Putamen (tissue), 1 donor: ENCODE measurements around the gene DCDC2C.

ENCODE experiments used
- DNase-seq: peaks from one replicate; pipeline ENCODE4 v3.0.0-alpha.2; 2016; ENCODE audit warnings: low spot score

DCDC2C gene

GRCh38 chr2:3827673-3828575, 124.5 kb downstream of the DCDC2C start:
- DNase-seq, result no peak

DNA sequence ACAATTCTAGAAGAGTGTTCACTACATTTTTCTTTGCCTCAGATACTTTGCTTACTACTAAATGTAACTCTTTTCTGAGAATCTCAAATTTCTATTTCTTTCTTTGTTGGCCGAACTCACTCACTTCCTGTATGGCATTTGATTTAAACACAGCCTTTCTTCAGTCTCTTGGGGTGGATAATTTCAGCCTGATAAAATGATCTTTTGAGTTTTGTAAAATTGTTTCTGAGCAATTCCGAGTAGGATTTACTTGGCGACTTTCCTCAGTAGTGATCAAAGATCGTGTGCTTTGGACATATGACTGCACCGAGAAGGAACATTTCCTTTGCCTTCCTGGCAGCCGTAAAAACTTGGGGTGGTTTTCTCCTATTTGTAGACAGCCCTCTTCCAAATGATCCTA, 127.4 kb downstream of the DCDC2C start:
- no peak for DNase-seq

DNA sequence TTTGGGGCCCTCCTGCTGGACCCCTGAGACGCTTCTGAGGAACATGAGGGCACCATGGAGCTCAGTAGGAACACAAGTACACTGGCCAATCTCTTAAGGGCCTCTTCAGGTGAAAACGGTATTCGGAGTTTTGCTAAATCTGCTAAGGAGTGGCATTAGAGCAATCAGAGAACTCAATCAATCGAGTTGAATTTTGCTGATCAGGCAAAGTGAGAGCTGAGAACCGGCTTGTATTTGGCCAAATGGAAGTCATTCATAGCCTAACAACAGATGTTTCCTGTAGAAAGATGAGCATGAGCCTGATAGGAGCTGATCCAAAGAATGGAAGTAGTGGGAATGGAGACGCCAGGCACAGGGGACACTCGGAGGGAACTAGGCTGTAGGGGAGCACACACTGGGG, 133.7 kb downstream of the DCDC2C start:
- DNase-seq, result no peak

GRCh38 chr2:3838348-3838747, 135.0 kb downstream of the DCDC2C start:
- DNase-seq, result no peak

DNA sequence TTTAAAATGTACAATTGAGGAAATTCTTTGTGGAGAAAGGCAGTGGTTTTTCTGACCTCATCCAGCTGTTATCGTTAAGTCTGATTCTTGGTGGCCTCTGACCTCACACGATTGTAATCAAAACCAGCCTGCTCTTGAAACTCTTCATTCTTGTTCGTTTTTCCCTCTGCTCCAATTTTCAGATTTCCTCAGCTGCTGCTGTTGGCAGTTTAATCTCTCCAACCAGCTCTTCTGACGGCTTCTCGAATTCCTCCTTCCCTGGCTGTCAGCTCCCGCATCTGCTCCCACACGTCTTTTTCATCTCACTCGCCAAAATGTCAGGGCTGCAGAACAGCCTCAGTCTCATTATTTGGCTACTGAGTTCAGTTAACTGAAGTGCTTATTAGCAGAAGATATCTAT, 136.1 kb downstream of the DCDC2C start:
- DNase-seq, result peak; percentile 49

DNA sequence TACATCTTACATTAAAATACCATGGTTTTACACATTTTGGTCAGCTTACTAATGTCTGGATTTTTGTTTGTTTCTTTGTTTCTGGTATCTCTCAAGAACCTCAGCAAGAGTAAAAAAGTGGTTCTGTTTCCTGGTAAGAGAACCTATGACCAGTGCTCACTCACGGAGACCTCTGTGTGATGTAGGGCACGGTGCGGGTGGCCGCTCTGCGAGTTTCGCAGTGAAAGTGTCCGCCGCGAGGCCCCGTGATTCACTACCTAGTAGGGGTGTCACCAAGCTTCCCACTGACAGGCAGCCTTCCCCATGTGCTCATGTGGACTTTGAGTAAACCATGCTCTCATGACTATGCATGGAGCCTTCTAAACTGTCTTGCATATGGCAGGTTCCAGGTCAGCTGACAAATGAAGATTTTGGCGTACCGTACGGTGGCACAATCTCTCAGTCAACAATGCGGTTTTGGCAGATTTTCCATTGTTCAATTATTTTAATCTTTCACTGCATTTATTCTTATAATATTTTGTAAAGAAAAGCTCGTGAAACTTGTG, 137.3 kb downstream of the DCDC2C start:
- no peak for DNase-seq

- DNase-seq, result no peak
These were observed 144.2 kb downstream of the DCDC2C start for GRCh38 chr2:3847397-3848052.

- no peak for DNase-seq
These were observed 145.4 kb downstream of the DCDC2C start for GRCh38 chr2:3848776-3849175.

GRCh38 chr2:3849213-3849612, 145.8 kb downstream of the DCDC2C start:
- DNase-seq, result no peak

- no peak for DNase-seq
These were observed 154.2 kb downstream of the DCDC2C start for GRCh38 chr2:3857576-3857975.

GRCh38 chr2:3864943-3865865, 161.8 kb downstream of the DCDC2C start:
- DNase-seq, result no peak

DNA sequence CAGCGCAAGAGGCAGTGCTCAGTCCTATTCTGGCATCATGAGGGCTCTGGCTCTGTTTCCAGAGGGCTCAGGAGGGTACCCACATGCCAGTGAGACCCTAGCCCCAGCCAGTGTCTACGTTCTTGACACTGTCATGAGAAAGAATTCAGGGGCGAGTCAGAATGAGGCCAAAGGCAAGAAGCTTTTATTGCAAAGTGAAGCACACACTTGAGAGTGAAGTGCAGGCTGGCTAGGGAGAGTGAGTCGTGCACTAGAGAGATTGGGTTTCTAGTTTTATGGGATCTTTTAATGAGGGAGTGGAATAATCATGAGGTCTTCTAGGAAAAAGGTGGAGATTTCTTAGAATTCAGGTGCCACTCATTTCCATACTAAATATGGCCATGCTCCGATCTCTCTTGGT, 164.1 kb downstream of the DCDC2C start:
- no peak for DNase-seq

- no peak for DNase-seq
These were observed 164.8 kb downstream of the DCDC2C start for GRCh38 chr2:3868012-3868805.

DNA sequence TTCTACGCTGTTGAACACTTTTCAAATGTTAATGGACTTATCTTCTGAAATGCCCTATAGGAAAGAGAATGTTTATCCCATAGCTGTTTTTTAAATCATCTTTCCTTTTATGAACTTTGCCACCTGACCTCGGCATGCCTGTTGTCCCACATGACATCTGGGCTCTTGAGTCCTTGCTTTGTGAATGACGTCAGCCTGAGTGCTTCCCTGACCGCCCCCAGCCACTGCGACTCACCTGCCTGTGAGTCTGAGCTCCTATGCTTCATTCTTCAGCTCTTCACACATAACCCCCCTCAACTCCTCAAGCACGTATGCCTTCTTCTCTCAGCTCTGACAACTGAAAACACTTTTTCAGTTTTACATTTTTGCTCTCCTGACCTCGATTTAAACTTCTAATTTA, 166.8 kb downstream of the DCDC2C start:
- DNase-seq, result no peak

DNA sequence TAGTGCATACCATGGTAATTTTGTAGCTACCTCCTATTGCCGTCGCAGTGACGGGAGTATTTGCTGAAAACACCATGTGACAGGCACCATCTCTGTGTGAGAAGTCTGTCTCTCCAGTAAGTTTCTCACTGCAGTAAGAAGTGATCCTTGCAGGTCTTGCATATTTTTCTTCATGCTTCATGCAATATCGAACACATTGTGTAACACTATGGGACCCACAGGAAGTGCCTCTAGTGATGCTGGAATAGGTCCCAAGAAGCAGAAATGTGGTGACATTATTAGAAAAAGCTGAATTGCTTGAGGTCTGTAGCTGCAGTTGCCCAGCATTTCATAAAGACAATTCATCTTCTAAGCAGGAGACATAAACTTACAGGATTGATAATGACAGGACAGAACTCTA, 167.6 kb downstream of the DCDC2C start:
- no peak for DNase-seq

- no peak for DNase-seq
These were observed 169.1 kb downstream of the DCDC2C start for GRCh38 chr2:3872451-3872850.

DNA sequence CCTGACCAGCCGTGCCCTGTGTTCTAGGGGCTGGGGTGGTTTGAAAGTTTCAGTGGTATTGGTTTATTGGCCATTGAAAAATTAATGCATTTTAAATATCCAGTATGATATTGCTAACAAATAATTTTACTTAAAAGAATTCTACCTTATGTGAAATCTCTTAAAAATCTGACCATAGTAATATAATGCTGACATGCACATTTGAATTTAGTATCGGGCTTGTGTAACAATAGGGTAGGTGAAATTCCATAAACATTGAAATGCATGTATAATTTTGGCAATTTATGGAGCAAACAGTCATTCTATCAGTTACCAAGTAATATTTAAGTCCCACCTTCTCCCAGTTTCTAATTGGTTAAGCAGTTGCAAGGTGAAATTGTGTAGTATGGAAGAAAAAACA, 170.5 kb downstream of the DCDC2C start:
- no peak for DNase-seq

DNA sequence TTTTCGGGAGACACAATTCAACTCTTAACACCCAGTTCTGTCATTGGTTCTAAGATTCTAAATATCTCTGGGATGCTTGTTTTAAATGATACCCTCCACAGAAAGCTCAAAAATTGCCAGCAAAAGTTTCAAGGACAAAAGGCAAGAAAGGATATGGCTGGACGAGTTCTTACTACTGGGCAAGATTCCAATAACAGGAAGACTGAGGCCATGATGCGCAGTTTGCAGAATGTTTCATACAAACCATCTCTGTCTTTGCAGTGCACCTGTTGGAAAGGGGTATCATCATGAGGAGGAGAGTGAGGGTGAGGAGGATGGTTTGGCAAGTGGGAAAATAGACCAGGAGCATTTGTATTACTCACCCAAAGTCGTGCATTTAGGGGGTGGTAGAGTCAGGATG, 172.8 kb downstream of the DCDC2C start:
- DNase-seq, result no peak

GRCh38 chr2:3876685-3877084, 173.3 kb downstream of the DCDC2C start:
- DNase-seq, result no peak

DNA sequence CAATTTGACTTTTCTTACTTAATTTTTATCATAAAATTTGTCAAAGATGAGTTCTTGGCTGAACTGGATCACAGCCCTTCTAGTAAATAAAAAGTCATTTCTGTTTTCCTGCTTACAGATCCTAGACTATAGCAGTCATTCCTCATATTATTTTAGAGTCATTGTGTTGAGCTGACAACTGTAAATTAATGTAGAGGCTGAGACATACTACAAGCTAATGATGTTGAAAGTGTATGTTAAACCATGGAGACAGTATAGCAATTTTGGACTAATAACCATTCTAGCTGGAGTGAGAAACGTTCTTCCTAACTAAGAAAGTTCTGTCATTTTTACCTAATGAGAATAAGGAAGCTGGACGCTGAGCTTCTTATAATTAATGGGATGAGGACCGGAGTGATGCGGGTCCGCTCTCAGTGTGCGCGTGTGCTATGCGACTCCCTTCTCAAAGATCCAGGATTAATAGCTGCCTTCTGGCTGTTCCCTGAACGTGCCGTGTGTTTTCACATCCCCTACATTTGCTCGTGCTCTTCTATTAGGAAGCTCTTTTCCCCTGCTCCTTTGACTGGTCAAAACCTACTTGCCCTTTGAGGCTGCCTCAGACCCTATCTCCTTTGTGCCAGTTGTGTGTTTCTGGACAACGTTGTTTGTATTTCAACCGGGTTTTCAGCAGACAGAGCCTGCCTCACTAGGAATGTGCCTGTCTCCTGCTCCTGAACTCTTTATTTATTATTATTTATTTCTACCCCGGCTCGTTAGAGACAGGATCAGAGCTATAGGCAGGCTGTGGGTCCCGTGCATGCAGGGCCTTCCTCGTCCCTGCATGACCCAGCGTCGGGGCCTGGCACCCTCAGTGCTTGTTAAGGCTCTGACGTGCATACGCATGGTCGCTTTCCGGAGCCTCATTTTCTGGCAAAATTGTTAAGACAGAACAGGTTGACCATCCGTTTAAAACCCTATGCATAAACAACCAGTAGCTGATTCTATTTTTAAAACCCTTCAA, 182.6 kb downstream of the DCDC2C start:
- DNase-seq, result no peak
